Parathyroid adenoma (tissue), 2 donors: ENCODE measurements around the gene VAV3.

Source experiments
- H2AFZ ChIP-seq: fragments of 300-600 bp; sonication (generic); one replicate; pipeline ENCODE4 v1.7.0; 2017; ENCODE audit warnings: antibody characterized with exemption, mild to moderate bottlenecking
- H3K27ac ChIP-seq: fragments of 300-600 bp; sonication (generic); one replicate; pipeline ENCODE4 v1.7.0; 2017
- H3K27me3 ChIP-seq: fragments of 300-600 bp; sonication (generic); one replicate; pipeline ENCODE4 v1.7.0; 2017; ENCODE audit warnings: low read length; ENCODE audit not compliant: control insufficient read depth, insufficient read depth
- H3K36me3 ChIP-seq: fragments of 300-600 bp; sonication (generic); one replicate; pipeline ENCODE4 v1.7.0; 2017; ENCODE audit warnings: low read length; ENCODE audit not compliant: control insufficient read depth, insufficient read depth
- H3K4me1 ChIP-seq: fragments of 300-600 bp; sonication (generic); one replicate; pipeline ENCODE4 v1.7.0; 2017; ENCODE audit warnings: control low read depth
- H3K4me2 ChIP-seq: fragments of 300-600 bp; sonication (generic); one replicate; pipeline ENCODE4 v1.7.0; 2017; ENCODE audit warnings: low read length
- H3K4me3 ChIP-seq: fragments of 300-600 bp; sonication (generic); one replicate; pipeline ENCODE4 v1.7.0; 2017; ENCODE audit warnings: low read depth, low read length
- H3K79me2 ChIP-seq: fragments of 300-600 bp; sonication (generic); one replicate; pipeline ENCODE4 v1.7.0; 2017; ENCODE audit warnings: control low read depth
- H3K9ac ChIP-seq: fragments of 300-600 bp; sonication (generic); one replicate; pipeline ENCODE4 v1.7.0; 2017; ENCODE audit warnings: mild to moderate bottlenecking
- H3K9me3 ChIP-seq: fragments of 300-600 bp; sonication (generic); one replicate; pipeline ENCODE4 v1.7.0; 2017; ENCODE audit warnings: low read length; ENCODE audit not compliant: control insufficient read depth
- CTCF ChIP-seq: fragments of 300-600 bp; sonication (generic); IDR thresholded peaks from one replicate; pipeline ENCODE4 v1.7.0; 2017; ENCODE audit warnings: antibody characterized with exemption, mild to moderate bottlenecking
- donor health status: primary hyperparathyroidism.

The VAV3 gene

GRCh38 chr1:107990606-107991005, 25.6 kb upstream of the VAV3 start:
- Histone ChIP-seq H3K4me1 (no peaks in the 10 kb centered on the region), H3K4me3 (no peak overlapping the region), H3K36me3 (no peaks in the 10 kb centered on the region), H3K4me2 (no peak overlapping the region), H3K9me3 (no peaks in the 10 kb centered on the region), H3K27ac (no peak overlapping the region), H3K79me2 (no peaks in the 10 kb centered on the region), H3K9ac (no peak overlapping the region), H3K27me3 (no peaks in the 10 kb centered on the region), H2AFZ (no peak overlapping the region)
- TF ChIP-seq CTCF, result no peak

GRCh38 chr1:107981277-107981676, 16.3 kb upstream of the VAV3 start:
- Histone ChIP-seq H3K27me3 (no peaks in the 10 kb centered on the region), H3K9ac (no peak overlapping the region), H3K79me2 (no peaks in the 10 kb centered on the region), H2AFZ (no peak overlapping the region), H3K4me1 (no peaks in the 10 kb centered on the region), H3K36me3 (no peaks in the 10 kb centered on the region), H3K4me2 (no peak overlapping the region), H3K4me3 (no peak overlapping the region), H3K9me3 (no peaks in the 10 kb centered on the region), H3K27ac (no peak overlapping the region)
- TF ChIP-seq CTCF, result no peak

- Histone ChIP-seq H3K4me2 (no peak overlapping the region), H3K36me3 (no peaks in the 10 kb centered on the region), H3K9me3 (no peaks in the 10 kb centered on the region), H2AFZ (no peak overlapping the region), H3K4me1 (no peaks in the 10 kb centered on the region), H3K9ac (no peak overlapping the region), H3K27ac (no peak overlapping the region), H3K4me3 (no peak overlapping the region), H3K27me3 (no peaks in the 10 kb centered on the region), H3K79me2 (no peaks in the 10 kb centered on the region)
- no peak for TF ChIP-seq CTCF
Measured at GRCh38 chr1:107979926-107980325, 14.9 kb upstream of the VAV3 start.

GRCh38 chr1:107979088-107979487, 14.1 kb upstream of the VAV3 start:
- Histone ChIP-seq H3K9me3 (no peaks in the 10 kb centered on the region), H3K27ac (no peak overlapping the region), H3K9ac (no peak overlapping the region), H3K27me3 (no peaks in the 10 kb centered on the region), H3K4me2 (no peak overlapping the region), H3K4me1 (no peaks in the 10 kb centered on the region), H3K4me3 (no peak overlapping the region), H3K36me3 (no peaks in the 10 kb centered on the region), H2AFZ (no peak overlapping the region), H3K79me2 (no peaks in the 10 kb centered on the region)
- TF ChIP-seq CTCF, result no peak

- H3K4me1 ChIP-seq, result no peaks in the 10 kb centered on the region
- no peak for TF ChIP-seq CTCF
Measured at GRCh38 chr1:107976836-107977235, 11.9 kb upstream of the VAV3 start.

More at GRCh38 chr1:107976836-107977235, 11.9 kb upstream of the VAV3 start:
- no peaks in the 10 kb centered on the region for H3K79me2 ChIP-seq
- no peaks in the 10 kb centered on the region for H3K36me3 ChIP-seq
- no peak overlapping the region for H3K27ac ChIP-seq
- H3K27me3 ChIP-seq, result no peaks in the 10 kb centered on the region
- no peak overlapping the region for H3K4me3 ChIP-seq
- H3K4me2 ChIP-seq, result no peak overlapping the region
- no peak overlapping the region for H3K9ac ChIP-seq
- H2AFZ ChIP-seq, result no peak overlapping the region
- no peaks in the 10 kb centered on the region for H3K9me3 ChIP-seq
